CD4-positive, alpha-beta T cell treated with Interleukin-12 subunit alpha and Interleukin-12 subunit beta, for 1 hour (primary cell): ENCODE results near the gene NUSAP1.
"Not testable (repeated sequence)": the region's sequence is repeated elsewhere in the genome, so short reads cannot be mapped to it uniquely, and the experiment has no call there.

Experiments
- DNase-seq: peaks from one replicate; pipeline ENCODE4 v3.0.0-alpha.2; 2020

NUSAP1 gene

GRCh38 chr15:41332194-41333025, at the start of gene NUSAP1, which contains the start of gene OIP5:
TSS of gene NUSAP1 (plus strand) at chr15:41332881. CDS start at chr15:41332958, 77 bp downstream.
TSS of gene OIP5 (minus strand) at chr15:41332591. CDS start at chr15:41332561, 30 bp downstream.
- peak; percentile 99 for DNase-seq

DNA sequence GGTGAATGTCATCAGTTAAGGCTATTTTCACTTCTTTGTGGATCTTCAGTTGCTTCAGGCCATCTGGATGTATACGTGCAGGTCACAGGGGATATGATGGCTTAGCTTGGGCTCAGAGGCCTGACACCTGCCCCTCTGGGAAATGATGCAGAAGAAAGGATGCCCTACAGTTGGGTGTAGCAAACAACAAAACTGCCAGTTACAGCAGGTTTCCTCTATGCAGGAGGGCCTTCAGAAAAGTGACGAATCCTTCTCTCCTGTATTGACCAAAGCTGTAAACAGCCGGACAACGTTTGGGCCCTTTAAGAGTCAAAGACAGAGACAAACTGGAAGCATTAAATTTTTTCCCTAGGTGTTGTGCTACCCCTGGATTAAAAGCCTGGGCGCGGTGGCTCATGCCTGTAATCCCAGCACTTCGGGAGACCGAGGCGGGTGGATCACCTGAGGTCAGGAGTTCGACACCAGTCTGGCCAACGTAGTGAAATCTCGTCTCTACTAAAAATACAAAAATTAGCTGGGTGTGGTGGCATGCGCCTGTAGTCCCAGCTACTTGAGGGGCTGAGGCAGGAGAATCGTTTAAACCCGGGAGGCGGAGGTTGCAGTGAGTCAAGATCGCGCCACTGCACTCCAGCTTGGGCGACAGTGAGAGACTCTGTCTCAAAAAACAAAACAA, 49.6 kb upstream of the NUSAP1 start:
- DNase-seq = not testable (repeated sequence)

DNA sequence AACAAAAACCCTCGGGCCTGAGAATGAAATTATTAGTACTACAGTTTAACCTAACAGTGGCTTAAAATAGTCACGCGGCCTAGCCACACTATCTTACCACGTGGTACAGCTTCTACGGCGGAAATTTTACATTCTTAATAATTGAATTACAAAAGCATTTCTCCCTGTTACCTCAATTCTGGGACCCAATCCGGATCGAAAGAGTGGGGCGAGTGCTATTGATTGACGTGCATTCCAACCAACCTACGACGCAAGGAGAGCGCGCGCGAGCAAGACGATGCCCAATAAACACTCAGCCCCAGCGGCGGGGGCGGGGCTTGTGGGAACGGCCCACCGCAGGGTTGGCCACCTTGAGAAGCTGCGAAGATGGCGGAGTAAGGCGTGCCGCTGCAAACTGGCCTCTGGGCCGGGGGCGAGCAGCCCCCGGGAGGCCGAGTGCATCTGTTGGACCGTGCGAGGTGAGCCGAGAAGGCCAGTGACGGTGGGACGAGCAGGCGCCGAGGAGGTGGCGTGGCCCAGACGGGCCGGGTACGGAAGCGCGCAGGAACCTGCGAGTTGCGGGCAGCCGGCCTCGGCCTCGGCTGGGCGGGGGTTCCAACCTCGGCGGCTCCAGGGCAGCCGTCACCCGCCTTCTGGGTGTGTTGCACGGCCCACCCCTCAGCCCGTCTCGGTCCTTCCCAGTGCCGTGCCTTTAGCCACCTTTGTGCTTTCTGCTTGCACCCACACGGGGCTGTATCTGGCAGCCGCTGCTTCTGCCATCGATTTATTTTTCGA, 48.8 kb upstream of the NUSAP1 start:
- DNase-seq = peak; percentile 99

DNA sequence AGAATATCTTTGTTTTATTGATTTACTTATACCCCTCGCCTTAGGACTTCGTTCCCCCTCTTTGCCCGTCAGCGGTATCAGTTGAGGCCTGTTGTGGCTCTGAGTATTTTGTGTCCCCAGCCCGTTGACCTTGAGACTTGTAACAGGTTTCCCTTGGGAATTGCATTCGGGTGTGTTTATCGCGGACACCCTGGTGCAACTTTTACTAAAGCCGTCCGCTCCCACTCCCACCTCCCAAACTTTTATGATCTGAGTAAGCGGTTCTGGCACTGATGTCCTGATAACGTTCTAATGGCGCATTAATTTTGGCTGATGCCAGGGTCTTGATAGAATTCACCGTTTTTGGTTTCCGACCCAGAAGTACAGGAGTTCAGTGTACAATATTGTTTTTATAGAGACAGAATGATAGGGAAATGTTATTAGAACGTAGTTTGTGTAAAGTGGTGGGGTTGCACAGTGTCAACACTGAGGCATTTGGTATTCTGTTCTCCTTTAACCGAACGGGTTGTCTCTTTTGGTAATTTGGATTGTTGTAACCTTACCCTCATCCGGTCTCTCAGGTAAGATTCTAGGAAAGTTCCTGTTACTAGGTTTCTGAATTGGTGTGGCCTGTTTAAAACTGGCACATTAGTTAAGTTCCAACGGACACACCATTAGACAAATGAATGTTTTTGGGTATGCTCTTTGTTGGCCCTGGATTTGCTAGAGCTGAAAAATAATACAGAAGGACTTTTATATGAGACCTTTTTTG, 48.1 kb upstream of the NUSAP1 start:
- peak; percentile 34 for DNase-seq

- no peak for DNase-seq
Measured at GRCh38 chr15:41285285-41285684, 47.4 kb upstream of the NUSAP1 start.

- no peak for DNase-seq
Measured at GRCh38 chr15:41286665-41287333, 45.9 kb upstream of the NUSAP1 start.

- no peak for DNase-seq
Measured at GRCh38 chr15:41288464-41288863, 44.2 kb upstream of the NUSAP1 start.

DNA sequence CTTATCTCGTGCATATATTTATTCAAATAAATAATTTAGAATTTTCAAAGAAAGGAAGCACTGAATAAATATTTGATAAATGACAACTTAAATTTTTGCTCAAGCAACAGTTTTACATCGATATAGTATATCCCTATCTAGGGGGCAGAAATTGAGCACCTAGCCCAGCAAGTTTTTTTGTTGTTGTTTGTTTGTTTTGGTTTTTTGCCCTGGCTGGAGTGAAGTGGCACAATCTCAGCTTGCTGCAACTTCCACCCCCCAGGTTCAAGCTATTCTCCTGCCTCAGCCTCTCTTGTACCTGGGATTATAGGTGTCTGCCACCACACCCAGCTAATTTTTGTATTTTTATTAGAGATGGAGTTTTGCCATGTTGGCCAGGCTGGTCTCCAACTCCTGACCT, 42.7 kb upstream of the NUSAP1 start:
- no peak for DNase-seq

DNA sequence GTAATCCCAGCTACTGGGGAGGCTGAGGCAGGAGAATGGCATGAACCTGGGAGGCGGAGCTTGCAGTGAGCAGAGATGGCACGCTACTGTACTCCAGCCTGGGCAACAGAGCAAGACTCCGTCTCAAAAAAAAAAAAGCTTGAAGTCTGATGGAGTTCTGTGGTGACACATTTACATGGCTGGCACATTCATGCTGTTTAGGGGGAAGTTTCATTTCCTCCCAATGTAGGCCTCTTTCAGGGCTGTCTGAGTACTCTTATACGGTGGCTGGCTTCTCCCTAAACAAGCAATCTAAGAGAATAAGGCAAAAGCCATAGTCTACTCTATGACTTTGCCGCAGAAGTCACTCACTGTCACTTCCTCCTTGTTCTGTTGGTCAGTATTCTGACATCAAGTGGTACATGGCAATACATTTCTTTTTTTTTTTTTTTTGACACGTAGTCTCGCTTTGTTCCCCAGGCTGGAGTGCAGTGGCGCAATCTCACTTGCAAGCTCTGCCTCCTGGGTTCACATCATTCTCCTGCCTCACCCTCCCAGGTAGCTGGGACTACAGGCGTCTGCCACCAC, 41.5 kb upstream of the NUSAP1 start:
- DNase-seq = no peak

GRCh38 chr15:41292521-41292920, 40.2 kb upstream of the NUSAP1 start:
- DNase-seq = no peak

DNA sequence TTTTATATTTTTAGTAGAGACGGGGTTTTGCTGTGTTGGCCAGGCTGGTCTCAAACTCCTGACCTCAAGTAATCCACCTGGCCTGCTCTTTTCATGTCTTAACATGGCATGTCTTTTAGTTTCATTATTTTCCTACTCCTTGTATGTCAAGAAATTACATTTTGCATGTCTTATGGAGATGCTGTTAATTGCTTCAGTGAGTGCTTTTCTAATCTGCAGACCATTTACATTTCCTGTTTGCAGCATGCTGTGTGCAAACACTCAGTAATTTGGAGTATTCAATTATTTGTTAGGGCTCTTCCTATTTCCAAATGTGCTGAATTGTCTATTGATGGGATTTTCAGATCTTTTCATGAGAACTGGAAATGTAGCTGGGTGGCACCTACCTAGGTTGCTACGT, 31.5 kb upstream of the NUSAP1 start:
- DNase-seq = not testable (repeated sequence)

DNA sequence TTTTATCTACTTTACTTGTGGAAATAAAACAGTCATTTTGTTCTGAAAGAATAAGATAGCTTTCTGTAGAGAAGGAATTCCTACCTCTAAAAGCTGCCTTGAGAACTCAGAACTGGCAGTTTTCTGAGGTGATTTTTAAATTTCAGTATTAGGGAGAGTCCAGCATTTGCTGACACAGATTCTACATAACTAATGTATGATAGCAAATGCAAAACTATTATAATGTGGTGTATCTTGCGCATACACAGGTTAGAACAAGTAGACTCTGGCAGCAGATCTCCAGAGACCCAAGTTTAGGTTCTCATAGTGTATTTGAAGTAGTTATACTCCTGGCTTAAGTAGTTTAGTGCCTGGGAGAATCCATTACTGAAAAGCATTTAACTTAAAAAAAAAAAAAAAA, 31.1 kb upstream of the NUSAP1 start:
- DNase-seq = no peak

DNA sequence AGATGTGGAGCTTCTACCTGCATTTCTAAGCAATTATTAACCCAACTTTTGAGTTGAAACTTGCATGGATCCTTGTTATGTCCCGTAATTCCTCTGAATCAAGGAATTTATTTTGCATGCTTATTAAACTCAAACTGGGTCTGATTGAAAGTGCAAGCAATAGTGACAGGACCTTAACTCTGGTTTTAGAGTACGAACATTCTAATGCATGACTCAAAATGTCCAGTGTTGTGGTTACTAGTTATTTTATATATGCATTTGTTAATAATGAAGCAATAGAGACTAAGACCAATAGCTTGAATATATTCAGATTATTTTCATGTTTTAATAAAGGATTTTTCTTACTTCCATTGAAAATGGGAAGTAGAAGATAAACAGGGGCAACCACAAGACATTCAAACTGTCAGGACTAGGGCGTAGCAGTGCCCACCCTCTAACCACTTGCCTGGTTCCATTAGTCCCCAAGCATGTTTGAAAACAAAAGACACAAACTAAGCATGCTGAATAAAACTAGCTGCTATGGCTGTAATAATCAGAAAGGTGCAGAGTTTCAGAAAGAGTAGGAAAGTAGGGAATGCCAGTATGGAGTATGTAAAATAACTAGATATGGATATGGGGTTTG, 28.4 kb upstream of the NUSAP1 start:
- DNase-seq = no peak

GRCh38 chr15:41307679-41308078, 25.0 kb upstream of the NUSAP1 start:
- no peak for DNase-seq

GRCh38 chr15:41309226-41309905, 23.3 kb upstream of the NUSAP1 start:
- DNase-seq = no peak

GRCh38 chr15:41320805-41321330, 11.8 kb upstream of the NUSAP1 start:
- not testable (repeated sequence) for DNase-seq

DNA sequence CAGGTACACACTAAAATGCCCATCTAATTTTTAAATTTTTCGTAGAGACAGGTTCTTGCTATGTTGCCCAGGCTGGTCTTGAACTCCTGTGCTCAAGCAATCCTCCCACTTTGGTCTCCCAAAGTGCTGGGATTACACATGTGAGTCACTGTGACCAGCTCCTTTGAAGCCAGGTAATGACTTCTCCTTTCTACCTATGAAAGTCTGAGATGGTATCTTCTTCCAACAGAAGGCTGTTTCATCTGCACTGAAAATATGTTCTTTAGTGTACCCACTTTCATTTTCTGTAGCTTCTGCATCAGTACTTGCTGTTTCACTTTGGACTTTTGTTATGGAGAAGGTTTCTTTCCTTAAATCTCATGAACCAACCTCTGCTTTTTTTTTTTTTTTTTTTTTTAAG, 9.1 kb upstream of the NUSAP1 start:
- no peak for DNase-seq

GRCh38 chr15:41331281-41331680, 1.4 kb upstream of the NUSAP1 start:
- no peak for DNase-seq

- no peak for DNase-seq
Measured at GRCh38 chr15:41331833-41332193, 868 bp upstream of the NUSAP1 start.

- DNase-seq = peak; percentile 41
Measured at GRCh38 chr15:41333026-41333562, 413 bp downstream of the NUSAP1 start.
